Osteoblast (primary cell): ENCODE measurements around the gene ABCC1. TPM values are rescaled to one million over a fixed set of nuclear protein-coding genes. Genes with fewer than 3 reads are reported as not detected.

Experiments used
- DNase-seq: peaks from one replicate; pipeline ENCODE4 v3.0.0; 2011; ENCODE audit warnings: low spot score, mixed read lengths; ENCODE audit not compliant: insufficient read length; ENCODE audit errors: missing footprints
- H2AFZ ChIP-seq: 2 replicates; pipeline ENCODE4 v1.6.0; 2011; ENCODE audit warnings: mild to moderate bottlenecking, low read length
- H3K27ac ChIP-seq: 2 replicates; pipeline ENCODE4 v1.5.1; 2011; ENCODE audit warnings: mild to moderate bottlenecking, low read depth, low read length, moderate library complexity
- H3K27me3 ChIP-seq: 2 replicates; pipeline ENCODE4 v1.6.0; 2012; ENCODE audit warnings: mild to moderate bottlenecking, control low read depth, inconsistent platforms, low read length, moderate library complexity; ENCODE audit not compliant: insufficient read depth
- H3K36me3 ChIP-seq: 2 replicates; pipeline ENCODE4 v1.5.1; 2011; ENCODE audit warnings: mild to moderate bottlenecking, low read length, control low read depth, moderate library complexity; ENCODE audit not compliant: insufficient read depth
- H3K4me1 ChIP-seq: 2 replicates; pipeline ENCODE4 v1.5.1; 2011; ENCODE audit warnings: mild to moderate bottlenecking, low read length, control low read depth, moderate library complexity; ENCODE audit not compliant: insufficient read depth
- H3K4me2 ChIP-seq: 2 replicates; pipeline ENCODE4 v1.6.0; 2011; ENCODE audit warnings: mild to moderate bottlenecking, low read length; ENCODE audit not compliant: insufficient read depth
- H3K4me3 ChIP-seq: fragments of 200-600 bp; sonication (generic); 3 replicates; pipeline ENCODE4 v1.5.1; 2012; ENCODE audit warnings: mild to moderate bottlenecking, low read length, inconsistent platforms; ENCODE audit not compliant: insufficient read depth
- H3K79me2 ChIP-seq: 2 replicates; pipeline ENCODE4 v1.6.0; 2012; ENCODE audit warnings: mild to moderate bottlenecking, low read length, control low read depth, inconsistent platforms; ENCODE audit not compliant: insufficient read depth
- H3K9me3 ChIP-seq: 2 replicates; pipeline ENCODE4 v1.5.1; 2011; ENCODE audit warnings: low read depth, low read length, control low read depth
- H4K20me1 ChIP-seq: 2 replicates; pipeline ENCODE4 v1.6.0; 2012; ENCODE audit warnings: mild to moderate bottlenecking, low read length, control low read depth; ENCODE audit not compliant: insufficient read depth
- total RNA-seq: library from RNA; depleted of rRNA; stranded (reverse); fragments of >200 nt; gene quantifications from 2 replicates; pipeline ENCODE4 v1.2.3, GENCODE V29; 2012
- TF ChIP-seq, protein P1 (sequence below): IDR thresholded peaks from 2 replicates; pipeline ENCODE4 v1.5.1; 2011; ENCODE audit warnings: mild to moderate bottlenecking, low read depth, low read length, moderate library complexity; ENCODE audit errors: extremely low read depth

Gene ABCC1
- total RNA-seq, 1 donor = 33.7 TPM

DNA sequence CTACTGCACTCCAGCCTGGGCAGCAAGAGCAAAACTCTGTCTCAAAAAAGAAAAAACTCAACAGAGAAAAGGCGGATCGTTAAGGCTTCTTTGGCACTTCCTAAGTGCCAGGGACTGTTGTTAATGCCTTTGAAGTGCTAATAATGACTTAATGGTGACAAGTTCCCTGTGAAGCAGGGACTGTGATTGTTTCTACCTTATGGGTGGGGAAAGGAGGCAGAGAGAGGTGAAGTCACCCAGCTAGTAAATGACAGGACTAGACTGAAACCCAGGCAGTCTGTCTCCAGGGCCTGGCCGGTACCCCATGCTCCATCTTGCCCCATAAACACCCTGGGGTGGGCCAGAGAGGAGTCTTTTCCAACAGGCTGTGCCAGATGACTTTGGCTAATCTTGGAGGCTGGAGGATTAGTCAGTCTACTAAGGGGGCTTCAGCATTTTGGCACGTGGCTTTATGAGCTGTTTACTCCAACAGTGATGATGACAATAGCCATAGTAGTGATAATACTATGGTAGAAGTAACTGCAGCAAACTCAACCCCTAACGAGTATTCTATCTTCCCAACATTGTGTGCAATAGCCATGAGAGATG lies 26.9 kb downstream of the ABCC1 start:
- Histone ChIP-seq H3K4me3 (no peak overlapping the region), H3K36me3 (no peaks in the 10 kb centered on the region), H3K9me3 (no peaks in the 10 kb centered on the region), H3K27me3 (no peaks in the 10 kb centered on the region), H4K20me1 (peaks cover 3% of the 10 kb centered on the region), H3K4me1 (peaks cover 28% of the 10 kb centered on the region), H3K79me2 (peaks cover 93% of the 10 kb centered on the region), H3K27ac (peak overlapping the region; percentile 93), H3K4me2 (peak overlapping the region; percentile 63), H2AFZ (peak overlapping the region; percentile 71)
- DNase-seq = no peak
- TF ChIP-seq, protein P1, sequence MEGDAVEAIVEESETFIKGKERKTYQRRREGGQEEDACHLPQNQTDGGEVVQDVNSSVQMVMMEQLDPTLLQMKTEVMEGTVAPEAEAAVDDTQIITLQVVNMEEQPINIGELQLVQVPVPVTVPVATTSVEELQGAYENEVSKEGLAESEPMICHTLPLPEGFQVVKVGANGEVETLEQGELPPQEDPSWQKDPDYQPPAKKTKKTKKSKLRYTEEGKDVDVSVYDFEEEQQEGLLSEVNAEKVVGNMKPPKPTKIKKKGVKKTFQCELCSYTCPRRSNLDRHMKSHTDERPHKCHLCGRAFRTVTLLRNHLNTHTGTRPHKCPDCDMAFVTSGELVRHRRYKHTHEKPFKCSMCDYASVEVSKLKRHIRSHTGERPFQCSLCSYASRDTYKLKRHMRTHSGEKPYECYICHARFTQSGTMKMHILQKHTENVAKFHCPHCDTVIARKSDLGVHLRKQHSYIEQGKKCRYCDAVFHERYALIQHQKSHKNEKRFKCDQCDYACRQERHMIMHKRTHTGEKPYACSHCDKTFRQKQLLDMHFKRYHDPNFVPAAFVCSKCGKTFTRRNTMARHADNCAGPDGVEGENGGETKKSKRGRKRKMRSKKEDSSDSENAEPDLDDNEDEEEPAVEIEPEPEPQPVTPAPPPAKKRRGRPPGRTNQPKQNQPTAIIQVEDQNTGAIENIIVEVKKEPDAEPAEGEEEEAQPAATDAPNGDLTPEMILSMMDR = no peak

DNA sequence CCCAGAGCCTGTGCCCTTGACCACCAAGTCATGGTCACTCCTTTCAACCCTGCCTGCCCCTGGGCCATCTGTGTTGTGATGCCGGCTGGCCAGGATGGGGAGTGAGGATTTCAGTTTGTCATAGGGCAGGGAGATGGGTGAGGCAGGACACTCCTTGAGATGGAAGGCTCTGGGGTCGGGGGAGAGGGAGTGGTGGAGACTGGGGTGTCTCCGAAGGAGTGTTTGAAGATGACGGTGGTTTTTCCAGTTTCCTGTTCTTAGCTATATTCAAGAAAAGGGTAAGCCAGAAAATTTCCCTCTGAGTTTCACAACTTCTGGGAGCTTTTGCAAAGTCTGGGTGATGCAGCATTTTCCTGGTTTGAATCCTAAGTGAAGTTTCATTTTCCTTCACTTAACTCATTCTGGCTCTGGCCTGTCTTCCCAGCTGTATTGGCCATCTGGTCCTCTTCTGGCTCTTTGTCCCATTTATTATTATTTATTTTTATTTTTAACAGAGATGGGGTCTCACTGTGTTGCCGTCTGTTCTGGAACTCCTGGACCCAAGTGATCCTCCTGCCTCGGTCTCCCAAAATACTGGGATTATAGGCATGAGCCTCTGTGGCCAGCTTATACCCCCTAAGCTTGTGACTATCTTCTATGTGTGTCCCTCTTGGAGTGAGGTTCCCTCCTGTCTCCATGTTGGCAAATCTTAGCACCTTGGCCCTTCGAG lies 27.7 kb downstream of the ABCC1 start:
- H3K27ac ChIP-seq = peak overlapping the region; percentile 93
- H3K9me3 ChIP-seq = no peaks in the 10 kb centered on the region
- TF ChIP-seq, protein P1 = no peak
- H3K27me3 ChIP-seq = no peaks in the 10 kb centered on the region
- H4K20me1 ChIP-seq = peaks cover 3% of the 10 kb centered on the region
- peak overlapping the region; percentile 71 for H2AFZ ChIP-seq
- H3K79me2 ChIP-seq = peaks cover 93% of the 10 kb centered on the region
- no peak for DNase-seq
- H3K4me3 ChIP-seq = peak overlapping the region; percentile 30
- peaks cover 28% of the 10 kb centered on the region for H3K4me1 ChIP-seq
- no peaks in the 10 kb centered on the region for H3K36me3 ChIP-seq
- peak overlapping the region; percentile 63 for H3K4me2 ChIP-seq

DNA sequence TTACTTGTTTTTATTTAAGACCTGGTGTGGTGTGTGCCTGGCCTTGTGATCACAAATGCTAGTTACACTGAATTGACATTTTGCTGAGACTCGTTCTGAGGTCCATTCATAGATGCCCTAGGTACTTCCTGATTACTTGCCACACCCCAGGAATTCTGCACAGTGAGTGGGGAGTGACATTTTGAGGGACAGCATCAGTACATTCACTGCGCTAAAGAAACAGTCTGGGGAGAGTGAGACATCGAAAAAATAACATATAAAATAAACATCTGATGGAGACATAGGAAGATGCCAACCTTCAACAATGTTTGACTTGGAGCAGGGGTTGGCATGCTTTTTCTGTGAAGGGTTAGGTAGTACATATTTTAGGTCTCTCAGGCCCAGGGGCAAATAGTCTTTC lies 30.4 kb downstream of the ABCC1 start:
- H3K27me3 ChIP-seq = no peaks in the 10 kb centered on the region
- no peak overlapping the region for H2AFZ ChIP-seq
- peak overlapping the region; percentile 53 for H3K27ac ChIP-seq
- TF ChIP-seq, protein P1 = no peak
- no peak overlapping the region for H3K4me3 ChIP-seq
- no peaks in the 10 kb centered on the region for H3K9me3 ChIP-seq
- peaks cover 42% of the 10 kb centered on the region for H3K4me1 ChIP-seq
- H3K4me2 ChIP-seq = peak overlapping the region; percentile 41
- H4K20me1 ChIP-seq = peaks cover 5% of the 10 kb centered on the region
- no peak for DNase-seq
- no peaks in the 10 kb centered on the region for H3K36me3 ChIP-seq
- H3K79me2 ChIP-seq = peaks cover 93% of the 10 kb centered on the region

GRCh38 chr16:15980329-15980728 lies 30.9 kb downstream of the ABCC1 start:
- H2AFZ ChIP-seq = no peak overlapping the region
- no peak overlapping the region for H3K4me3 ChIP-seq
- no peaks in the 10 kb centered on the region for H3K27me3 ChIP-seq
- H3K9me3 ChIP-seq = no peaks in the 10 kb centered on the region
- H3K27ac ChIP-seq = peak overlapping the region; percentile 53
- peaks cover 93% of the 10 kb centered on the region for H3K79me2 ChIP-seq
- peaks cover 9% of the 10 kb centered on the region for H4K20me1 ChIP-seq
- no peak overlapping the region for H3K4me2 ChIP-seq
- peaks cover 42% of the 10 kb centered on the region for H3K4me1 ChIP-seq
- TF ChIP-seq, protein P1 = no peak
- DNase-seq = no peak
- H3K36me3 ChIP-seq = no peaks in the 10 kb centered on the region
